ENCODE measurements around the gene UGT1A5. TPM values are rescaled to one million over a fixed set of nuclear protein-coding genes. Genes with fewer than 3 reads are reported as not detected.
"Not testable (repeated sequence)": the region's sequence is repeated elsewhere in the genome, so short reads cannot be mapped to it uniquely, and the experiment has no call there.

UGT1A5 gene
- total and polyA plus RNA-seq, 5 donors from 2014 or later, result not detected

GRCh38 chr2:233699424-233700027 lies 13.2 kb upstream of the UGT1A5 start:
- H3K27ac Mint-ChIP-seq, result no peak overlapping the region
- Histone ChIP-seq H3K4me1 (ENCODE audit: control insufficient read depth, insufficient read depth, low read length, poor library complexity, severe bottlenecking) (no peaks in the 10 kb centered on the region), H3K4me3 (ENCODE audit: low read depth, low read length) (no peak overlapping the region), H3K27ac (ENCODE audit: insufficient read depth, low read length, poor library complexity, severe bottlenecking) (no peak overlapping the region), H3K9me3 (ENCODE audit: control insufficient read depth in 2 of 2, low read length in 2 of 2) (no peaks in the 10 kb centered on the region), H3K27me3 (ENCODE audit: control insufficient read depth, insufficient read depth, low read length) (peaks cover 2% of the 10 kb centered on the region), H3K36me3 (ENCODE audit: control insufficient read depth, insufficient read depth, low read length) (no peaks in the 10 kb centered on the region)
- peaks cover 0 to 6% (median 0%) of the 10 kb centered on the region in 7 donors for H3K9me3 Mint-ChIP-seq
- DNase-seq, result no peak
- no peaks in the 10 kb centered on the region for H3K36me3 Mint-ChIP-seq
- ATAC-seq (ENCODE audit: low read depth in 2 of 2), result no peak
- no peaks in the 10 kb centered on the region for H3K4me1 Mint-ChIP-seq
- H3K27me3 Mint-ChIP-seq, result peaks cover 24% of the 10 kb centered on the region
- H3K4me3 Mint-ChIP-seq, result no peak overlapping the region

GRCh38 chr2:233700028-233700635 lies 12.6 kb upstream of the UGT1A5 start:
- Mint-ChIP-seq H3K36me3 (no peaks in the 10 kb centered on the region), H3K4me1 (no peaks in the 10 kb centered on the region), H3K9me3 (peaks cover 0 to 6% (median 0%) of the 10 kb centered on the region in 7 donors), H3K4me3 (no peak overlapping the region), H3K27ac (no peak overlapping the region), H3K27me3 (peaks cover 24% of the 10 kb centered on the region)
- H3K4me1 ChIP-seq (ENCODE audit: control insufficient read depth, insufficient read depth, low read length, poor library complexity, severe bottlenecking), result no peaks in the 10 kb centered on the region
- H3K36me3 ChIP-seq (ENCODE audit: control insufficient read depth, insufficient read depth, low read length), result no peaks in the 10 kb centered on the region
- no peak overlapping the region for H3K27ac ChIP-seq (ENCODE audit: insufficient read depth, low read length, poor library complexity, severe bottlenecking)
- no peak for ATAC-seq (ENCODE audit: low read depth in 2 of 2)
- H3K4me3 ChIP-seq (ENCODE audit: low read depth, low read length), result no peak overlapping the region
- no peaks in the 10 kb centered on the region for H3K9me3 ChIP-seq (ENCODE audit: control insufficient read depth in 2 of 2, low read length in 2 of 2)
- DNase-seq, result no peak
- peaks cover 2% of the 10 kb centered on the region for H3K27me3 ChIP-seq (ENCODE audit: control insufficient read depth, insufficient read depth, low read length)

GRCh38 chr2:233700842-233701241 lies 11.9 kb upstream of the UGT1A5 start:
- not testable (repeated sequence) for H3K4me3 ChIP-seq (ENCODE audit: low read depth, low read length); H3K36me3 Mint-ChIP-seq; H3K9me3 Mint-ChIP-seq; ATAC-seq (ENCODE audit: low read depth in 2 of 2); H3K27ac Mint-ChIP-seq; H3K27ac ChIP-seq (ENCODE audit: insufficient read depth, low read length, poor library complexity, severe bottlenecking); H3K4me3 Mint-ChIP-seq; DNase-seq; H3K4me1 ChIP-seq (ENCODE audit: control insufficient read depth, insufficient read depth, low read length, poor library complexity, severe bottlenecking); H3K36me3 ChIP-seq (ENCODE audit: control insufficient read depth, insufficient read depth, low read length); H3K27me3 ChIP-seq (ENCODE audit: control insufficient read depth, insufficient read depth, low read length); H3K9me3 ChIP-seq (ENCODE audit: control insufficient read depth in 2 of 2, low read length in 2 of 2); H3K4me1 Mint-ChIP-seq
- peaks cover 19% of the 10 kb centered on the region for H3K27me3 Mint-ChIP-seq

- Mint-ChIP-seq H3K36me3 (no peaks in the 10 kb centered on the region), H3K9me3 (peaks cover 0 to 6% (median 0%) of the 10 kb centered on the region in 7 donors), H3K4me1 (no peaks in the 10 kb centered on the region), H3K27me3 (peaks cover 7% of the 10 kb centered on the region), H3K4me3 (no peak overlapping the region), H3K27ac (peak overlapping the region in 1 of 3 donors; percentile 92)
- no peak for ATAC-seq (ENCODE audit: low read depth in 2 of 2)
- Histone ChIP-seq H3K36me3 (ENCODE audit: control insufficient read depth, insufficient read depth, low read length) (no peaks in the 10 kb centered on the region), H3K9me3 (ENCODE audit: control insufficient read depth in 2 of 2, low read length in 2 of 2) (no peaks in the 10 kb centered on the region), H3K27ac (ENCODE audit: insufficient read depth, low read length, poor library complexity, severe bottlenecking) (no peak overlapping the region), H3K4me1 (ENCODE audit: control insufficient read depth, insufficient read depth, low read length, poor library complexity, severe bottlenecking) (no peaks in the 10 kb centered on the region), H3K27me3 (ENCODE audit: control insufficient read depth, insufficient read depth, low read length) (peaks cover 2% of the 10 kb centered on the region), H3K4me3 (ENCODE audit: low read depth, low read length) (no peak overlapping the region)
- no peak for DNase-seq
These were observed 10.5 kb upstream of the UGT1A5 start for GRCh38 chr2:233702238-233702637.

- Histone ChIP-seq H3K4me1 (ENCODE audit: control insufficient read depth, insufficient read depth, low read length, poor library complexity, severe bottlenecking) (no peaks in the 10 kb centered on the region), H3K9me3 (ENCODE audit: control insufficient read depth in 2 of 2, low read length in 2 of 2) (no peaks in the 10 kb centered on the region), H3K36me3 (ENCODE audit: control insufficient read depth, insufficient read depth, low read length) (no peaks in the 10 kb centered on the region), H3K27me3 (ENCODE audit: control insufficient read depth, insufficient read depth, low read length) (peaks cover 9% of the 10 kb centered on the region), H3K4me3 (ENCODE audit: low read depth, low read length) (no peak overlapping the region), H3K27ac (ENCODE audit: insufficient read depth, low read length, poor library complexity, severe bottlenecking) (no peak overlapping the region)
- Mint-ChIP-seq H3K27ac (no peak overlapping the region), H3K9me3 (peaks cover 0 to 5% (median 0%) of the 10 kb centered on the region in 7 donors), H3K27me3 (peaks cover 20% of the 10 kb centered on the region), H3K4me3 (no peak overlapping the region), H3K36me3 (no peaks in the 10 kb centered on the region), H3K4me1 (no peaks in the 10 kb centered on the region)
- ATAC-seq (ENCODE audit: low read depth in 2 of 2) (no peak), DNase-seq (no peak)
These were observed 6.7 kb upstream of the UGT1A5 start for GRCh38 chr2:233705911-233706506.

- Histone ChIP-seq H3K36me3 (ENCODE audit: control insufficient read depth, insufficient read depth, low read length) (no peaks in the 10 kb centered on the region), H3K27me3 (ENCODE audit: control insufficient read depth, insufficient read depth, low read length) (peaks cover 9% of the 10 kb centered on the region), H3K27ac (ENCODE audit: insufficient read depth, low read length, poor library complexity, severe bottlenecking) (no peak overlapping the region), H3K9me3 (ENCODE audit: control insufficient read depth in 2 of 2, low read length in 2 of 2) (no peaks in the 10 kb centered on the region), H3K4me3 (ENCODE audit: low read depth, low read length) (no peak overlapping the region), H3K4me1 (ENCODE audit: control insufficient read depth, insufficient read depth, low read length, poor library complexity, severe bottlenecking) (no peaks in the 10 kb centered on the region)
- Mint-ChIP-seq H3K9me3 (peaks cover 0 to 5% (median 0%) of the 10 kb centered on the region in 7 donors), H3K27ac (no peak overlapping the region), H3K4me3 (no peak overlapping the region), H3K27me3 (peaks cover 19% of the 10 kb centered on the region), H3K4me1 (no peaks in the 10 kb centered on the region), H3K36me3 (no peaks in the 10 kb centered on the region)
- ATAC-seq (ENCODE audit: low read depth in 2 of 2) (no peak), DNase-seq (no peak)
These were observed 6.0 kb upstream of the UGT1A5 start for GRCh38 chr2:233706720-233707119.

GRCh38 chr2:233707940-233708644 lies 4.6 kb upstream of the UGT1A5 start:
- peaks cover 9% of the 10 kb centered on the region for H3K27me3 ChIP-seq (ENCODE audit: control insufficient read depth, insufficient read depth, low read length)

More at GRCh38 chr2:233707940-233708644, 4.6 kb upstream of the UGT1A5 start:
- Histone ChIP-seq H3K9me3 (ENCODE audit: control insufficient read depth in 2 of 2, low read length in 2 of 2) (no peaks in the 10 kb centered on the region), H3K36me3 (ENCODE audit: control insufficient read depth, insufficient read depth, low read length) (no peaks in the 10 kb centered on the region), H3K4me3 (ENCODE audit: low read depth, low read length) (no peak overlapping the region), H3K27ac (ENCODE audit: insufficient read depth, low read length, poor library complexity, severe bottlenecking) (no peak overlapping the region), H3K4me1 (ENCODE audit: control insufficient read depth, insufficient read depth, low read length, poor library complexity, severe bottlenecking) (no peaks in the 10 kb centered on the region)
- Mint-ChIP-seq H3K36me3 (no peaks in the 10 kb centered on the region), H3K4me1 (no peaks in the 10 kb centered on the region), H3K4me3 (no peak overlapping the region), H3K27ac (no peak overlapping the region), H3K27me3 (peaks cover 13% of the 10 kb centered on the region), H3K9me3 (peaks cover 0 to 5% (median 0%) of the 10 kb centered on the region in 7 donors)
- ATAC-seq (ENCODE audit: low read depth in 2 of 2), result no peak
- DNase-seq, result no peak

All from CD4-positive, CD25-positive, alpha-beta regulatory T cell (primary cell).